HepG2 (cell line): ENCODE results near the gene C20orf204. TPM values are rescaled to one million over a fixed set of nuclear protein-coding genes. Genes with fewer than 3 reads are reported as not detected.

ENCODE experiments used
- DMAP1 ChIP-seq: IDR thresholded peaks from 2 replicates; pipeline ENCODE4 v1.6.1; 2016
- FOXC1 ChIP-seq: sonication (generic); formaldehyde crosslinking; IDR thresholded peaks from 2 replicates; pipeline ENCODE4 v1.8.0; 2022; ENCODE audit warnings: mild to moderate bottlenecking, missing genetic modification reagents, borderline replicate concordance
- HNF4G ChIP-seq, 2 experiments: sonication (generic) in 1 of 2; formaldehyde crosslinking in 1 of 2; IDR thresholded peaks; 2 replicates each; pipeline versions ENCODE4 v1.4.0 to v1.6.1; 2011 to 2020; ENCODE audit warnings: borderline replicate concordance in 2 of 2, low read depth in 2 of 2, mild to moderate bottlenecking in 2 of 2, low read length in 1 of 2, missing genetic modification reagents in 1 of 2, moderate library complexity in 1 of 2
- HOXA9 ChIP-seq: sonication (generic); formaldehyde crosslinking; IDR thresholded peaks from 2 replicates; pipeline ENCODE4 v1.8.1; 2022; ENCODE audit warnings: missing genetic modification reagents, mild to moderate bottlenecking, moderate library complexity, borderline replicate concordance
- JUND ChIP-seq: sonication (generic); formaldehyde crosslinking; IDR thresholded peaks from 2 replicates; pipeline ENCODE4 v1.8.0; 2022; ENCODE audit warnings: mild to moderate bottlenecking, missing genetic modification reagents
- MYNN ChIP-seq: sonication (generic); formaldehyde crosslinking; IDR thresholded peaks from 2 replicates; pipeline ENCODE4 v1.4.0; 2020; ENCODE audit warnings: mild to moderate bottlenecking, low read depth, missing genetic modification reagents
- PLRG1 ChIP-seq: fragments of 450-650 bp; conservative IDR thresholded peaks from 2 replicates; pipeline ENCODE4 v1.6.1; 2016
- SMC3 ChIP-seq: IDR thresholded peaks from 2 replicates; pipeline ENCODE4 v1.6.1; 2011; ENCODE audit warnings: low read length, improper control_type of control experiment
- YEATS2 ChIP-seq: sonication (generic); formaldehyde crosslinking; IDR thresholded peaks from 2 replicates; pipeline ENCODE4 v1.4.0; 2020; ENCODE audit warnings: missing genetic modification reagents, borderline replicate concordance
- ZBTB38 ChIP-seq: sonication (generic); formaldehyde crosslinking; IDR thresholded peaks from 2 replicates; pipeline ENCODE4 v1.5.1; 2020; ENCODE audit warnings: mild to moderate bottlenecking, missing genetic modification reagents
- ZNF296 ChIP-seq: sonication (generic); formaldehyde crosslinking; conservative IDR thresholded peaks from 2 replicates; pipeline ENCODE4 v1.5.0; 2020; ENCODE audit warnings: mild to moderate bottlenecking, missing genetic modification reagents
- ZNF318 ChIP-seq: sonication (generic); formaldehyde crosslinking; IDR thresholded peaks from 2 replicates; pipeline ENCODE4 v1.4.0; 2020; ENCODE audit warnings: mild to moderate bottlenecking, missing genetic modification reagents
- ZNF770 ChIP-seq: sonication (generic); formaldehyde crosslinking; IDR thresholded peaks from 2 replicates; pipeline ENCODE4 v1.5.0; 2020; ENCODE audit warnings: mild to moderate bottlenecking, missing genetic modification reagents
- polyA plus RNA-seq, 8 experiments: library from polyadenylated mRNA; depleted of rRNA in 3 of 8; stranded (reverse) in 7 of 8; unstranded in 1 of 8; fragments of >200 nt; fragmentation: Illumina TruSeq in 4 of 8; extraction: Trizol in 4 of 8; gene quantifications; 2 replicates each; pipeline versions ENCODE4 v1.2.1 to v1.2.3, GENCODE V29; 2011 to 2016; ENCODE audit warnings: low read depth in 4 of 8, missing spikeins in 1 of 8, mixed read lengths in 1 of 8; ENCODE audit not compliant: insufficient read depth in 1 of 8
- total RNA-seq, 5 experiments: library from RNA; depleted of rRNA; stranded (reverse); fragments of >200 nt; fragmentation: Illumina TruSeq; extraction: Trizol; gene quantifications; 2 replicates each; pipeline ENCODE4 v1.2.3, GENCODE V29; 2016; ENCODE audit warnings: low read depth in 1 of 5
- TF ChIP-seq, protein P1 (sequence below): sonication (generic); formaldehyde crosslinking; IDR thresholded peaks from 2 replicates; pipeline ENCODE4 v1.4.0; 2020; ENCODE audit warnings: mild to moderate bottlenecking, missing genetic modification reagents
- TF ChIP-seq, protein P2 (sequence below): IDR thresholded peaks from 2 replicates; pipeline ENCODE4 v1.6.1; 2016; ENCODE audit warnings: low read depth, borderline replicate concordance
- TF ChIP-seq, protein P3 (sequence below): sonication (generic); formaldehyde crosslinking; IDR thresholded peaks from 2 replicates; pipeline ENCODE4 v1.8.0; 2022; ENCODE audit warnings: mild to moderate bottlenecking, missing genetic modification reagents; ENCODE audit not compliant: insufficient replicate concordance

The C20orf204 gene
- total and polyA plus RNA-seq, 2 of the 13 experiments (the other 11 are each of a cell fraction or from before 2014, with no cell fraction given) = 22.1 to 80.0 TPM

DNA sequence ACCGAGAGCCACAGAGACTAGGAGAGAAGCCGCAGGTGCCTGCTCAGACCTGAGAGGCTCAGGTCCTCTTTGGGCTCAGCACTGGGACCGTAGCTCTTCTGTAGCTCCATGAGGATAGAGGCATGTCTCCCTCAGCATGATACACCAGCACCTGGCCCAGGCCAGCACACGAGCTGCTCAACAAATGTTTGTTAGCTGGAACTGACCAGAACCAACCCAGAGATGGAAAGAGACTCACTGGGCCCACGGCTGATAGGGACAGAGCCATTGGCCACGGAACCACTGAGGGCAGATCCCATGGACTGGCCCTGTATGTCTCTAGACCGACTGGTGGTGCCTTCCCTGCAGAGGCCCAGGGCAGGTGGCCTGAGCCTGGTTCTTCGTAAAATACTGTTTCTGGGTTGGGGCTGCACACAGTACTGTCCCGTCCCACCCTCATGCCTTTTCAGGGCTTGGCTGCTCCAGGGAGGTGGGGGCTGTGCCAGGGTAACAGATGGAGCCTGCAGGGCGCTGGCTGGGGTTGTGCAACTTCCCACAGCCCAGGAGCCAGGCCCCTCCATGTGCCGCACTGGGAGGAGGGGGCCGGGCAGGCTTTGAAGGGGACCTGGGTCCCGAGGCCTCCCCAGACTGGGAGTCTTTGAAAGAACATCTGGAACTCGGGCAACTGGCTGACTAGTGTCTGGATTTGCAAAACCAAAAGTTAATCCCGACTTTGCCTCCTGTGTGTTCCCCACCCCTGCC, 5.2 kb downstream of the C20orf204 start (continued):
- TF ChIP-seq ZNF318 (CRISPR knock-in tag) (peak; percentile 44), MYNN (CRISPR knock-in tag) (no peak), SMC3 (no peak), HOXA9 (CRISPR knock-in tag) (no peak), FOXC1 (CRISPR knock-in tag) (0 out of 2 replicates have a peak, but pooled peaks have one; percentile 3), ZBTB38 (CRISPR knock-in tag) (no peak), PLRG1 (no peak), YEATS2 (CRISPR knock-in tag) (no peak), ZNF296 (CRISPR knock-in tag) (peak; percentile 27; the same call in 1 of the 2 replicates), ZNF770 (CRISPR knock-in tag) (no peak), DMAP1 (CRISPR knock-in tag) (peak; percentile 84), HNF4G (IDR thresholded peaks at IDR 0.05; ENCODE audit: borderline replicate concordance, low read depth, low read length) (0 out of 2 replicates have a peak, but pooled peaks have one; percentile 33), HNF4G (CRISPR knock-in tag; IDR thresholded peaks at IDR 0.05; ENCODE audit: borderline replicate concordance, low read depth) (no peak), JUND (no peak)
- TF ChIP-seq, protein P1, sequence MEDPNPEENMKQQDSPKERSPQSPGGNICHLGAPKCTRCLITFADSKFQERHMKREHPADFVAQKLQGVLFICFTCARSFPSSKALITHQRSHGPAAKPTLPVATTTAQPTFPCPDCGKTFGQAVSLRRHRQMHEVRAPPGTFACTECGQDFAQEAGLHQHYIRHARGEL (CRISPR knock-in tag) = 0 out of 2 replicates have a peak, but pooled peaks have one; percentile 18
- TF ChIP-seq, protein P2, sequence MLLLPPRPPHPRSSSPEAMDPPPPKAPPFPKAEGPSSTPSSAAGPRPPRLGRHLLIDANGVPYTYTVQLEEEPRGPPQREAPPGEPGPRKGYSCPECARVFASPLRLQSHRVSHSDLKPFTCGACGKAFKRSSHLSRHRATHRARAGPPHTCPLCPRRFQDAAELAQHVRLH (CRISPR knock-in tag) = no peak
- TF ChIP-seq, protein P3, sequence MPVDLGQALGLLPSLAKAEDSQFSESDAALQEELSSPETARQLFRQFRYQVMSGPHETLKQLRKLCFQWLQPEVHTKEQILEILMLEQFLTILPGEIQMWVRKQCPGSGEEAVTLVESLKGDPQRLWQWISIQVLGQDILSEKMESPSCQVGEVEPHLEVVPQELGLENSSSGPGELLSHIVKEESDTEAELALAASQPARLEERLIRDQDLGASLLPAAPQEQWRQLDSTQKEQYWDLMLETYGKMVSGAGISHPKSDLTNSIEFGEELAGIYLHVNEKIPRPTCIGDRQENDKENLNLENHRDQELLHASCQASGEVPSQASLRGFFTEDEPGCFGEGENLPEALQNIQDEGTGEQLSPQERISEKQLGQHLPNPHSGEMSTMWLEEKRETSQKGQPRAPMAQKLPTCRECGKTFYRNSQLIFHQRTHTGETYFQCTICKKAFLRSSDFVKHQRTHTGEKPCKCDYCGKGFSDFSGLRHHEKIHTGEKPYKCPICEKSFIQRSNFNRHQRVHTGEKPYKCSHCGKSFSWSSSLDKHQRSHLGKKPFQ = no peak
